NCI-H1048 (cell line): ENCODE results near the gene KCNMB1.

Source experiments
- DNase-seq: peaks from one replicate; lab custom pipeline; 2025; lab: John Stamatoyannopoulos, UW

The KCNMB1 gene

DNA sequence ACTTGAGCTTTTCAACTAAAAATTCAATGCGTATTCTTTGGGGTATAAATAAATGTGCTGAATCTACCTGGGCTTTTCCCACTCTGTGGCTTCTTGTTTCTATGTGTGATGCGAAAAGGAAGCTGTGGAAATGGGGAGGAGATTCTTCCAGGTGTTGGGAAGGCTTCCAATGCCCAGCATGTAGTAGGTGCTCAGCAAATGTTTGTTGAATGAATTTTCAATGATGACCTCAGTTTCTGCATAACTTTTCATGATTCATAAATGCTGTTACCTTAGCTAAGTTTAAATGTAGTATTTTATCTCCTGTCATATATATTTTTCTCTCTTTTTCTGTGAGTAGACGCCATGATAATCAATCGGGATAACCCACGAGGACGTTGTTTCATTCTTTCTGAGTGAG lies 25.6 kb upstream of the KCNMB1 start:
- no peak for DNase-seq

- DNase-seq, result no peak
Measured at GRCh38 chr5:170413897-170414296, 24.7 kb upstream of the KCNMB1 start.

DNA sequence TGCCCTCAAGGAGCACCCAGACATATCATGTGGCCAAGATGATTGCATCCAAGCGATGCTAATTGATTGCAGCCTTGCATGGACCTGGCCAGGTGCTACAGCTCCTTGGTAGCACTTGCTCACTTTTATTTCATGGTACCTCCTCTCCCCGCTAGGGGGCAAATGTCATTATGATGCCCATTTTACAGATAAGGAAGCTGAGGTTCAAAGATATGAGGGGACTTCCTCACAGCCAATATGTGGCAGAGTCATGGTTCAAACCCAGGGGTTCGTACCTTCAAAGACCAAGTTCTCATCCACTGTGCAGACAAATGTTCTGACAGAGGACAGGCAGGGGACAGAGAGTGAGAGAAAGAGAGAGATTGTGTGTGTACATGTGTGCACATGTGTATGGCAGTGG lies 21.9 kb upstream of the KCNMB1 start:
- DNase-seq, result no peak

- no peak for DNase-seq
Measured at GRCh38 chr5:170410401-170410800, 21.2 kb upstream of the KCNMB1 start.

- no peak for DNase-seq
Measured at GRCh38 chr5:170408877-170409660, 19.9 kb upstream of the KCNMB1 start.

- peak; percentile 64 for DNase-seq
Measured at GRCh38 chr5:170408226-170408625, 19.1 kb upstream of the KCNMB1 start.

GRCh38 chr5:170407062-170407461 lies 17.9 kb upstream of the KCNMB1 start:
- no peak for DNase-seq

DNA sequence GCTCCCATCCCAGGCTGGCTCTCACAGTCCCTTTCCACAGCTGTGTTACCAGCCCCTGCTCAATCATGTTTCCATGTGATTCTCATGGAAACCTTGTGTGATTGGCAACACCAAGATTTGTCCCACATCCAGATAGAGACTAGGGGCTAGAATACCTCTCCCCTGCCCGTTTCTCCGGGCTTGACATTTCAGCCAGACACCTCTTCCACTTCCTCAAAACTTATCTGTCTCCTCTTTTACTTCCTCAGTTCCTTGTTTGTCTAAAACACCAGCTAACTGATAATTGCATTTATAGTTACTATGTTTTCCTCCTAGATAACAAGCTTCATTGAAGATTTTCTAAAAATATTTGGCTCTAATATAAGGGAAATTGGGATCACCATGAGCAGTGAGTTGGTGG lies 16.6 kb upstream of the KCNMB1 start:
- no peak for DNase-seq

- no peak for DNase-seq
Measured at GRCh38 chr5:170404398-170404797, 15.2 kb upstream of the KCNMB1 start.

DNA sequence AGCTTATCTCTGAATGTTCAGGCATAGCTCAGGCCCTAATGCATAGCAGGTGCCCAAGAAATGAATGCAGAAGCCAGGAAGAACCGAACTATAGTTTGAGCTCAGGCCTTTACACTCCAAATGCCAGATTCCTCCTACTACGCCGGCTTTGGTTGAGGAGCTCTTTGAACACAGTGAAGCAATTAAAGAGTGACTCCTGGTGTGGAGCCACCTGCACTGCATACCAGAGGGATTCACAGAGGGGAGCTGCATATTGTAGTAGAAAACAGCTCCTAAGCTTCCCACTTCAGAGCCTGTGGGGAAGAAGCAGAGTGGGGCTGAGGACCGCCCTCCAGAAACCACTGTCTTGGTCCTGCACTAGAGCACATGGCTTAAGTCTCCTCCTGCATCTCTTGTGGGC lies 14.5 kb upstream of the KCNMB1 start:
- no peak for DNase-seq

GRCh38 chr5:170402508-170402907 lies 13.3 kb upstream of the KCNMB1 start:
- no peak for DNase-seq

GRCh38 chr5:170397059-170397458 lies 7.9 kb upstream of the KCNMB1 start:
- DNase-seq, result peak; percentile 76

GRCh38 chr5:170393958-170394357 lies 4.8 kb upstream of the KCNMB1 start:
- no peak for DNase-seq

- no peak for DNase-seq
Measured at GRCh38 chr5:170393235-170393634, 4.1 kb upstream of the KCNMB1 start.

- DNase-seq, result no peak
Measured at GRCh38 chr5:170390472-170390871, 1.3 kb upstream of the KCNMB1 start.

DNA sequence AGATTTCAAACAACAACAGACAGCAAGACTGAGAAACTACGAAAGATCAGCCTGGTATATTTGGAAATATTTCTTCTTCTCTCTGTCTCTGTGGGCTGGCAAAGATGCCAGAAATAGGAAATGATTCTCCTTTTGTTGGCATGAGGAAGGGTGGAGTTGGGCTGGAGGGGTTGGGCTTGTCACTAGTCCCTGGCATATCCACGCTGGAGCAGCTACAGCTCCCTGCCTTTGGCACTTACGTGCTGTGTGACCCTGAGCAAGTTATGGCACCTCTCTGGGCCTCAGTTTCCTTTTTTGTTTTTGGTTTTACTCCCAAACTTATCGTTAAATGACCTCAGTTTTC lies 354 bp upstream of the KCNMB1 start:
- no peak for DNase-seq

- DNase-seq, result no peak
Measured at GRCh38 chr5:170387775-170388639, 1.2 kb downstream of the KCNMB1 start.

- DNase-seq, result no peak
Measured at GRCh38 chr5:170386743-170387395, 2.3 kb downstream of the KCNMB1 start.

DNA sequence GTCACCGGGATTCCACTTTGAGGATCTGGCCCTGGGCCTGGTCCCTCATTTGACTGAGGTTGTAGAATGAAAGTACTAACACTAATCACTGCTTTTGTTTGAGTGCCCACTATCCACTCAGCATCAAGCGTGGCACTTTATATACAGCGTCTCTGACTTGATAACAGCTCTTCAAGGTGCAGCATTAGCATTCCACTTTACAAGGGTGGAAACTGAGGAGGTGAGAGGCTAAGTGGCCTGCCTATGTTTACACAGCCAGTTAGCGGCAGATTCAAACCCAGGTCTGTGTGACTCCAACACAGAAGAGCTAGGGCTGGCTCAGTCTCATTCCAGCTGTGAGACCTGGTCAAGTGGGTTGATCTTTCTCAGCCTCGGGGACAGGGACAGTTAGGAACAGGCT lies 5.9 kb downstream of the KCNMB1 start:
- DNase-seq, result no peak

GRCh38 chr5:170382790-170383189 lies 6.4 kb downstream of the KCNMB1 start:
- no peak for DNase-seq

- no peak for DNase-seq
Measured at GRCh38 chr5:170380361-170380951, 8.7 kb downstream of the KCNMB1 start.

DNA sequence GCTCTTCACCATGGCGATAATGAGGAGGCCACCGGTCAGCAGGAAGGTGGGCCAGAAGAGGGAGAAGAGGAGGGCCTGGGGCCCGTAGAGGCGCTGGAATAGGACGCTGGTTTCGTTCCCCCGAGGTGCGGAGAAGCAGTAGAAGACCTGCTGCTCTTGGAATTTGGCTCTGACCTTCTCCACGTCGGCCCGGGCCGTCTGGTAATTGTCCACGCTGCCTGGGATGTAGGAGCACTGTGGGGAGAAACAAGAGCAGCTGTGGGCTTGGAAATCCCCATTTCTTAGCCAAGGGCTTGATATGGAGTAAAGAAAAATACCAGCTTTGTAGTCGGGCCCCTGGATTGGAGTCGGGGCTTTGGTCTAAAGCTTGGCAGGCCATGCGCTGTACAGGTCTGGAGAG lies 10.4 kb downstream of the KCNMB1 start:
- DNase-seq, result no peak

- DNase-seq, result no peak
Measured at GRCh38 chr5:170377027-170377426, 12.1 kb downstream of the KCNMB1 start.
